HG03039 (cell line): ENCODE results near the gene ATXN1.
A peak's percentile ranks its signal among the peaks of the same experiment; 100 is the strongest.

Source experiments
- ATAC-seq: cut with Tn5 transposase; IDR thresholded peaks from one replicate; pipeline ENCODE4 v1.9.1; 2021; ENCODE audit warnings: mild to moderate bottlenecking, moderate library complexity; ENCODE audit not compliant: unreplicated experiment

Gene ATXN1

GRCh38 chr6:16375843-16376242 lies 385.4 kb downstream of the ATXN1 start:
- ATAC-seq = no peak

- ATAC-seq = no peak
These were observed 386.1 kb downstream of the ATXN1 start for GRCh38 chr6:16375206-16375605.

- peak; percentile 76 for ATAC-seq
These were observed 386.6 kb downstream of the ATXN1 start for GRCh38 chr6:16374461-16375200.

- no peak for ATAC-seq
These were observed 387.2 kb downstream of the ATXN1 start for GRCh38 chr6:16374016-16374415.

GRCh38 chr6:16372029-16372776 lies 389.1 kb downstream of the ATXN1 start:
- no peak for ATAC-seq

GRCh38 chr6:16371401-16371800 lies 389.9 kb downstream of the ATXN1 start:
- ATAC-seq = no peak

- ATAC-seq = no peak
These were observed 390.3 kb downstream of the ATXN1 start for GRCh38 chr6:16370943-16371342.

GRCh38 chr6:16369989-16370388 lies 391.3 kb downstream of the ATXN1 start:
- ATAC-seq = no peak

- ATAC-seq = no peak
These were observed 392.0 kb downstream of the ATXN1 start for GRCh38 chr6:16369140-16369745.

- no peak for ATAC-seq
These were observed 393.7 kb downstream of the ATXN1 start for GRCh38 chr6:16367571-16367970.

GRCh38 chr6:16363749-16364148 lies 397.5 kb downstream of the ATXN1 start:
- no peak for ATAC-seq

- ATAC-seq = no peak
These were observed 398.3 kb downstream of the ATXN1 start for GRCh38 chr6:16362819-16363589.

- no peak for ATAC-seq
These were observed 399.0 kb downstream of the ATXN1 start for GRCh38 chr6:16362296-16362695.

GRCh38 chr6:16361861-16362260 lies 399.4 kb downstream of the ATXN1 start:
- no peak for ATAC-seq

- no peak for ATAC-seq
These were observed 400.1 kb downstream of the ATXN1 start for GRCh38 chr6:16361121-16361520.

GRCh38 chr6:16360365-16360764 lies 400.9 kb downstream of the ATXN1 start:
- no peak for ATAC-seq

- no peak for ATAC-seq
These were observed 401.7 kb downstream of the ATXN1 start for GRCh38 chr6:16359563-16359962.

- ATAC-seq = no peak
These were observed 402.6 kb downstream of the ATXN1 start for GRCh38 chr6:16358531-16359138.

GRCh38 chr6:16355699-16356446 lies 405.4 kb downstream of the ATXN1 start:
- no peak for ATAC-seq

- ATAC-seq = no peak
These were observed 406.0 kb downstream of the ATXN1 start for GRCh38 chr6:16355238-16355637.
